Gastrocnemius medialis (tissue), 4 donors: ENCODE measurements around the gene AKR1C2.
"Not testable (repeated sequence)": the region's sequence is repeated elsewhere in the genome, so short reads cannot be mapped to it uniquely, and the experiment has no call there.

Experiments
- CTCF ChIP-seq, 5 experiments: fragments of 450-650 bp in 3 of 5; fragments of 200-600 bp in 2 of 5; sonication (generic) in 2 of 5; IDR thresholded peaks in 4 of 5; conservative IDR thresholded peaks in 1 of 5; 1 replicate in 4 of 5; 2 replicates in 1 of 5; pipeline ENCODE4 v1.5.1; 2016 to 2019; ENCODE audit warnings: antibody characterized with exemption in 5 of 5, mild to moderate bottlenecking in 3 of 5, moderate library complexity in 3 of 5
- POLR2A ChIP-seq, 2 donors: fragments of 450-650 bp; IDR thresholded peaks; one replicate each; pipeline ENCODE4 v1.6.1; 2017; ENCODE audit warnings: antibody characterized with exemption in 2 of 2, mild to moderate bottlenecking in 2 of 2, moderate library complexity in 2 of 2

GRCh38 chr10:5031588-5031987 lies 27.9 kb upstream of the AKR1C2 start:
- TF ChIP-seq CTCF (IDR thresholded peaks at IDR 0.05 in 4 of 5, conservative IDR thresholded peaks at IDR 0.05 in 1 of 5); POLR2A (IDR thresholded peaks at IDR 0.05): not testable (repeated sequence)
